Heart left ventricle (tissue), 16 donors: ENCODE results near the gene SUMO3. TPM values are rescaled to one million over a fixed set of nuclear protein-coding genes. Genes with fewer than 3 reads are reported as not detected.

Source experiments
- ATAC-seq, 4 donors: fragments of 200-7000 bp; cut with Tn5 transposase; one replicate each; pipeline ENCODE4 v1.9.1; 2020 to 2022; ENCODE audit warnings: moderate library complexity in 4 of 4, mild to moderate bottlenecking in 3 of 4, moderate number of reproducible peaks in 1 of 4
- DNase-seq, 5 donors: peaks; one replicate each; pipeline ENCODE4 v3.0.0-alpha.2; 2020
- H3K27ac ChIP-seq, 12 donors: fragments of 200-600 bp; sonication (generic) in 4 of 12; one replicate each; pipeline versions ENCODE4 v1.5.0 to v1.8.0; 2016 to 2022; ENCODE audit warnings: mild to moderate bottlenecking in 2 of 12
- H3K27me3 ChIP-seq, 9 donors: fragments of 200-600 bp; sonication (generic) in 2 of 9; one replicate each; pipeline versions ENCODE4 v1.5.1 to v1.8.0; 2016 to 2022; ENCODE audit warnings: mild to moderate bottlenecking in 3 of 9
- H3K36me3 ChIP-seq, 9 donors: fragments of 200-600 bp; sonication (generic) in 2 of 9; one replicate each; pipeline versions ENCODE4 v1.5.0 to v1.8.0; 2018 to 2022; ENCODE audit warnings: mild to moderate bottlenecking in 2 of 9
- H3K4me1 ChIP-seq, 12 donors: fragments of 200-600 bp; sonication (generic) in 4 of 12; one replicate each; pipeline versions ENCODE4 v1.5.0 to v1.8.0; 2016 to 2022; ENCODE audit warnings: mild to moderate bottlenecking in 3 of 12
- H3K4me3 ChIP-seq, 12 donors: fragments of 200-600 bp; sonication (generic) in 4 of 12; one replicate each; pipeline versions ENCODE4 v1.5.0 to v1.8.0; 2017 to 2022; ENCODE audit warnings: mild to moderate bottlenecking in 9 of 12, moderate library complexity in 4 of 12
- H3K9me3 ChIP-seq, 12 donors: fragments of 200-600 bp; sonication (generic) in 4 of 12; one replicate each; pipeline versions ENCODE4 v1.5.0 to v1.8.0; 2016 to 2022; ENCODE audit warnings: mild to moderate bottlenecking in 1 of 12
- POLR2A ChIP-seq, 2 donors: fragments of 450-650 bp; IDR thresholded peaks; one replicate each; pipeline ENCODE4 v1.6.1; 2017; ENCODE audit warnings: antibody characterized with exemption in 2 of 2, mild to moderate bottlenecking in 2 of 2, moderate library complexity in 2 of 2
- WGBS, 4 donors: extraction: QIAGEN DNeasy Blood & Tissue Kit in 2 of 4; methylation state at CpG; one replicate each; pipeline versions ENCODE4 v1.1.5 to v1.1.7; 2013 to 2018; 5-methylcytosine and 5-hydroxymethylcytosine counted together
- intact Hi-C, 10 donors: fragments of 100-400 bp; cut with DNase I; formaldehyde crosslinking; loops; one replicate each; pipeline versions ENCODE4 v1.11.1 to v1.14.2; 2022
- long read RNA-seq, 3 donors: library from polyadenylated mRNA; unstranded; transcript quantifications; one replicate each; pipeline ENCODE4 v2.0.0, GENCODE V29; 2020 to 2021
- polyA plus RNA-seq, 2 donors: library from polyadenylated mRNA; stranded (reverse); fragments of 200-250 nt; gene quantifications; one replicate each; pipeline ENCODE4 v1.2.3, GENCODE V29; 2013
- total RNA-seq, 9 donors: library from RNA; depleted of rRNA in 2 of 9; stranded (reverse); fragments of >200 nt in 2 of 9; fragmentation: NEBNext Ultra II Directional in 3 of 9; extraction: Animal tissue kit (Norgen Biotek cat#: 25700) in 3 of 9; gene quantifications; one replicate each; pipeline versions ENCODE4 v1.1.0 to v1.2.4, GENCODE V29; 2016 to 2023
- TF ChIP-seq, protein P1 (sequence below), 12 donors: fragments of 200-600 bp; sonication (generic) in 4 of 12; IDR thresholded peaks; one replicate each; pipeline versions ENCODE4 v1.5.0 to v1.8.0; 2018 to 2022; ENCODE audit warnings: antibody characterized with exemption in 12 of 12, mild to moderate bottlenecking in 5 of 12
- donor health status: ischemic (EF 13 %, LVEDD 7.1; RV severe dilation, severe dysfunction).
- donor health status: healthy with polysubstance abuse.
- donor health status: DM: no; HTN: yes; CAD: no.
- donor health status: DM: no; HTN: no; CAD: no.
- donor health status: ischemic (EF 25% LVEDD 6.9; RV normal size, moderate dysfunction).
- donor health status: ischemic (EF 25% LVEDD 5.7; RV mildly dilated, moderate dysfunction).
- donor health status: healthy.
- donor health status: DM: yes; HTN: yes; CAD: no.
- donor health status: ischemic (EF 35%, LVEDD 5.7; RV mildly dilated, moderate dysfunction).
- donor health status: nonischemic (EF 11% LVEDD 7.7; RV severe dilation, severe dysfunction).
- donor health status: DM: yes; HTN: yes; CAD: no.
- donor health status: PGD.
- donor health status: ischemic (EF 29% LVEDD 5.4; RV normal size, mild dysfunction).
- donor health status: nonischemic (EF 23%, LVEDD 6.1; RV moderate dilation, normal function).

The SUMO3 gene
- total RNA-seq = 10 to 100 TPM; 68.2 to 83.0 (median 78.1) TPM
- polyA plus RNA-seq = 100 to 1,000 TPM in 1 of 2 donors, 10 to 100 TPM in 1; 22.0 to 108 TPM
- long read RNA-seq, donor 1, transcript SUMO3-201 (4 exons, 1,807 nt) = major isoform, 81 of 88 reads
- long read RNA-seq, donor 1, partial matches to known transcripts = 1 of 88 reads
- long read RNA-seq, donor 1, other reads (novel, unspliced or antisense) = 6 of 88 reads
- long read RNA-seq, donor 2, transcript SUMO3-201 (4 exons, 1,807 nt) = major isoform, 354 of 370 reads
- long read RNA-seq, donor 2, partial matches to known transcripts = 7 of 370 reads
- long read RNA-seq, donor 2, other reads (novel, unspliced or antisense) = 7 of 370 reads
- long read RNA-seq, donor 3, transcript SUMO3-201 (4 exons, 1,807 nt) = major isoform, 82 of 87 reads
- long read RNA-seq, donor 3, partial matches to known transcripts = 2 of 87 reads
- long read RNA-seq, donor 3, other reads (novel, unspliced or antisense) = 3 of 87 reads

- WGBS, 4 donors = 0 to 1% (median 0%) methylated on average over 41 to 108 of the region's 108 CpGs; no CpG with 5 or more reads in 1 of the 4 donors
- ATAC-seq (peak; percentile 18 to 77 (median 68)), DNase-seq (peak; percentile 80 to 93 (median 85))
- TF ChIP-seq, protein P1, sequence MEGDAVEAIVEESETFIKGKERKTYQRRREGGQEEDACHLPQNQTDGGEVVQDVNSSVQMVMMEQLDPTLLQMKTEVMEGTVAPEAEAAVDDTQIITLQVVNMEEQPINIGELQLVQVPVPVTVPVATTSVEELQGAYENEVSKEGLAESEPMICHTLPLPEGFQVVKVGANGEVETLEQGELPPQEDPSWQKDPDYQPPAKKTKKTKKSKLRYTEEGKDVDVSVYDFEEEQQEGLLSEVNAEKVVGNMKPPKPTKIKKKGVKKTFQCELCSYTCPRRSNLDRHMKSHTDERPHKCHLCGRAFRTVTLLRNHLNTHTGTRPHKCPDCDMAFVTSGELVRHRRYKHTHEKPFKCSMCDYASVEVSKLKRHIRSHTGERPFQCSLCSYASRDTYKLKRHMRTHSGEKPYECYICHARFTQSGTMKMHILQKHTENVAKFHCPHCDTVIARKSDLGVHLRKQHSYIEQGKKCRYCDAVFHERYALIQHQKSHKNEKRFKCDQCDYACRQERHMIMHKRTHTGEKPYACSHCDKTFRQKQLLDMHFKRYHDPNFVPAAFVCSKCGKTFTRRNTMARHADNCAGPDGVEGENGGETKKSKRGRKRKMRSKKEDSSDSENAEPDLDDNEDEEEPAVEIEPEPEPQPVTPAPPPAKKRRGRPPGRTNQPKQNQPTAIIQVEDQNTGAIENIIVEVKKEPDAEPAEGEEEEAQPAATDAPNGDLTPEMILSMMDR (IDR thresholded peaks at IDR 0.05) = peak in 3 of 12 donors; percentile 8 to 36 (median 17)
- peak; percentile 87 to 97 for TF ChIP-seq POLR2A (IDR thresholded peaks at IDR 0.05)
- Histone ChIP-seq H3K9me3 (peaks cover 0 to 38% (median 11%) of the 10 kb centered on the region in 12 donors), H3K27me3 (no peaks in the 10 kb centered on the region), H3K36me3 (peaks cover 0 to 12% (median 7%) of the 10 kb centered on the region in 9 donors), H3K4me1 (peaks cover 0 to 39% (median 24%) of the 10 kb centered on the region in 12 donors), H3K4me3 (peak within 1 kb of the TSS; percentile 72 to 97 (median 88)), H3K27ac (peak within 1 kb of the TSS; percentile 85 to 99 (median 96))
- intact Hi-C loops = loop anchor here in 8 of 10 donors (2.0 to 10.0 kb wide), 8 partner anchors 25 to 317 kb away; partner anchors contain the start of gene PTTG1IP (in 5 of the 8)
These were observed at the start of gene SUMO3 for GRCh38 chr21:44817914-44818639. Gene SUMO3 (minus strand): TSS chr21:44818062. CDS start chr21:44817968, 94 bp downstream.

- H3K4me1 ChIP-seq = peaks cover 10 to 90% (median 70%) of the 10 kb centered on the region in 12 donors
- no peak overlapping the region for H3K4me3 ChIP-seq
- peaks cover 0 to 31% (median 24%) of the 10 kb centered on the region in 9 donors for H3K36me3 ChIP-seq
- 70 to 86% (median 75%) methylated on average over 15 of the region's 15 CpGs for WGBS, 4 donors
- no peaks in the 10 kb centered on the region for H3K27me3 ChIP-seq
- TF ChIP-seq, protein P1 (IDR thresholded peaks at IDR 0.05) = no peak
- no peaks in the 10 kb centered on the region for H3K9me3 ChIP-seq
- intact Hi-C loops = loop anchor here in 2 of 10 donors (5.0 kb wide), 1 partner anchor 50 kb away; the partner anchor contains the start of gene SUMO3 (in 2 of the 2)
- H3K27ac ChIP-seq = peak overlapping the region in 6 of 12 donors; percentile 15 to 99 (median 72)
- DNase-seq (peak in 1 of 5 donors; percentile 55), ATAC-seq (no peak)
These were observed 49.6 kb upstream of the SUMO3 start for GRCh38 chr21:44867464-44867863.

DNA sequence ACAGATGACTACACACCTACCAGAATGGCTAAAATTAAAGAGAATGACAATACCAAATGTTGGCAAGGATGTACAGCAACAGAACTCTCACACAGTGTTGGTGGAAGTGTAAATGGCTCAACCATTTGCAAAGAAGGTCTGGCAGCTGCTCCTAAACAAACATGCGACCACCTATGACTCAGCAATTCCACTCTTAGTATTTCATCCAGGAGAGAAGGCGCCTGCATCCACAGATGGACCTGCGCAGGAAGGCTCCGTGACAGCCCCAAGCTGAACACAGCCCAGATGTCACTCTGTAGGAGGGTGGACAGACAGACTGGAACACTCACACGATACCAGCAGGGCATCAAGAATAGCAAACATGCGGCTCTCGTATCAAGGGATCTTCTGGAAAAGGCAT, 48.9 kb upstream of the SUMO3 start:
- H3K27me3 ChIP-seq = no peaks in the 10 kb centered on the region
- no peaks in the 10 kb centered on the region for H3K9me3 ChIP-seq
- DNase-seq = peak in 2 of 5 donors; percentile 20 to 43
- peaks cover 10 to 90% (median 64%) of the 10 kb centered on the region in 12 donors for H3K4me1 ChIP-seq
- TF ChIP-seq POLR2A (IDR thresholded peaks at IDR 0.05) = no peak
- TF ChIP-seq, protein P1 (IDR thresholded peaks at IDR 0.05) = no peak
- intact Hi-C loops = loop anchor here in 2 of 10 donors (5.0 kb wide), 1 partner anchor 49 kb away; the partner anchor contains the start of gene SUMO3 (in 2 of the 2)
- peak in 2 of 4 donors; percentile 12 to 21 for ATAC-seq
- no peak overlapping the region for H3K4me3 ChIP-seq
- peaks cover 0 to 36% (median 27%) of the 10 kb centered on the region in 9 donors for H3K36me3 ChIP-seq
- WGBS, 4 donors = 33 to 49% (median 37%) methylated on average over 7 of the region's 7 CpGs
- peak overlapping the region in 4 of 12 donors; percentile 15 to 51 (median 36) for H3K27ac ChIP-seq
